Parathyroid adenoma (tissue), 2 donors: ENCODE measurements around the gene IGSF5.

Experiments
- H2AFZ ChIP-seq: fragments of 300-600 bp; sonication (generic); one replicate; pipeline ENCODE4 v1.7.0; 2017; ENCODE audit warnings: antibody characterized with exemption, mild to moderate bottlenecking
- H3K27ac ChIP-seq: fragments of 300-600 bp; sonication (generic); one replicate; pipeline ENCODE4 v1.7.0; 2017
- H3K27me3 ChIP-seq: fragments of 300-600 bp; sonication (generic); one replicate; pipeline ENCODE4 v1.7.0; 2017; ENCODE audit warnings: low read length; ENCODE audit not compliant: control insufficient read depth, insufficient read depth
- H3K36me3 ChIP-seq: fragments of 300-600 bp; sonication (generic); one replicate; pipeline ENCODE4 v1.7.0; 2017; ENCODE audit warnings: low read length; ENCODE audit not compliant: control insufficient read depth, insufficient read depth
- H3K4me1 ChIP-seq: fragments of 300-600 bp; sonication (generic); one replicate; pipeline ENCODE4 v1.7.0; 2017; ENCODE audit warnings: control low read depth
- H3K4me2 ChIP-seq: fragments of 300-600 bp; sonication (generic); one replicate; pipeline ENCODE4 v1.7.0; 2017; ENCODE audit warnings: low read length
- H3K4me3 ChIP-seq: fragments of 300-600 bp; sonication (generic); one replicate; pipeline ENCODE4 v1.7.0; 2017; ENCODE audit warnings: low read depth, low read length
- H3K79me2 ChIP-seq: fragments of 300-600 bp; sonication (generic); one replicate; pipeline ENCODE4 v1.7.0; 2017; ENCODE audit warnings: control low read depth
- H3K9ac ChIP-seq: fragments of 300-600 bp; sonication (generic); one replicate; pipeline ENCODE4 v1.7.0; 2017; ENCODE audit warnings: mild to moderate bottlenecking
- H3K9me3 ChIP-seq: fragments of 300-600 bp; sonication (generic); one replicate; pipeline ENCODE4 v1.7.0; 2017; ENCODE audit warnings: low read length; ENCODE audit not compliant: control insufficient read depth
- CTCF ChIP-seq: fragments of 300-600 bp; sonication (generic); IDR thresholded peaks from one replicate; pipeline ENCODE4 v1.7.0; 2017; ENCODE audit warnings: antibody characterized with exemption, mild to moderate bottlenecking
- donor health status: primary hyperparathyroidism.

IGSF5 gene

GRCh38 chr21:39713905-39714304, 31.1 kb upstream of the IGSF5 start:
- Histone ChIP-seq H3K79me2 (no peaks in the 10 kb centered on the region), H3K36me3 (no peaks in the 10 kb centered on the region), H2AFZ (no peak overlapping the region), H3K27ac (no peak overlapping the region), H3K9ac (no peak overlapping the region), H3K9me3 (no peaks in the 10 kb centered on the region), H3K4me3 (no peak overlapping the region), H3K4me2 (no peak overlapping the region), H3K4me1 (no peaks in the 10 kb centered on the region), H3K27me3 (no peaks in the 10 kb centered on the region)
- no peak for TF ChIP-seq CTCF

GRCh38 chr21:39714331-39714730, 30.7 kb upstream of the IGSF5 start:
- TF ChIP-seq CTCF = no peak
- H3K4me2 ChIP-seq = no peak overlapping the region
- H3K79me2 ChIP-seq = no peaks in the 10 kb centered on the region
- no peak overlapping the region for H3K4me3 ChIP-seq
- H3K9ac ChIP-seq = no peak overlapping the region
- H3K27me3 ChIP-seq = no peaks in the 10 kb centered on the region
- H3K36me3 ChIP-seq = no peaks in the 10 kb centered on the region
- H3K27ac ChIP-seq = no peak overlapping the region
- H3K4me1 ChIP-seq = no peaks in the 10 kb centered on the region
- no peaks in the 10 kb centered on the region for H3K9me3 ChIP-seq
- no peak overlapping the region for H2AFZ ChIP-seq

GRCh38 chr21:39715804-39716397, 29.1 kb upstream of the IGSF5 start:
- Histone ChIP-seq H3K4me1 (no peaks in the 10 kb centered on the region), H3K4me2 (no peak overlapping the region), H3K27me3 (no peaks in the 10 kb centered on the region), H3K27ac (no peak overlapping the region), H3K79me2 (no peaks in the 10 kb centered on the region), H3K36me3 (no peaks in the 10 kb centered on the region), H3K9me3 (no peaks in the 10 kb centered on the region), H2AFZ (no peak overlapping the region), H3K4me3 (no peak overlapping the region), H3K9ac (no peak overlapping the region)
- TF ChIP-seq CTCF = peak; percentile 54

- no peaks in the 10 kb centered on the region for H3K36me3 ChIP-seq
These were observed 24.7 kb upstream of the IGSF5 start for GRCh38 chr21:39720126-39720778.

More at GRCh38 chr21:39720126-39720778, 24.7 kb upstream of the IGSF5 start:
- Histone ChIP-seq H3K27ac (no peak overlapping the region), H3K4me2 (no peak overlapping the region), H3K9ac (no peak overlapping the region), H2AFZ (no peak overlapping the region), H3K4me1 (no peaks in the 10 kb centered on the region), H3K9me3 (no peaks in the 10 kb centered on the region), H3K4me3 (no peak overlapping the region), H3K79me2 (no peaks in the 10 kb centered on the region), H3K27me3 (no peaks in the 10 kb centered on the region)
- no peak for TF ChIP-seq CTCF
